ENCODE results near the gene HRNR. TPM values are rescaled to one million over a fixed set of nuclear protein-coding genes. Genes with fewer than 3 reads are reported as not detected.
A peak's percentile ranks its signal among the peaks of the same experiment; 100 is the strongest.

HRNR gene
- total RNA-seq, 1 donor from 2014 or later, result not detected

DNA sequence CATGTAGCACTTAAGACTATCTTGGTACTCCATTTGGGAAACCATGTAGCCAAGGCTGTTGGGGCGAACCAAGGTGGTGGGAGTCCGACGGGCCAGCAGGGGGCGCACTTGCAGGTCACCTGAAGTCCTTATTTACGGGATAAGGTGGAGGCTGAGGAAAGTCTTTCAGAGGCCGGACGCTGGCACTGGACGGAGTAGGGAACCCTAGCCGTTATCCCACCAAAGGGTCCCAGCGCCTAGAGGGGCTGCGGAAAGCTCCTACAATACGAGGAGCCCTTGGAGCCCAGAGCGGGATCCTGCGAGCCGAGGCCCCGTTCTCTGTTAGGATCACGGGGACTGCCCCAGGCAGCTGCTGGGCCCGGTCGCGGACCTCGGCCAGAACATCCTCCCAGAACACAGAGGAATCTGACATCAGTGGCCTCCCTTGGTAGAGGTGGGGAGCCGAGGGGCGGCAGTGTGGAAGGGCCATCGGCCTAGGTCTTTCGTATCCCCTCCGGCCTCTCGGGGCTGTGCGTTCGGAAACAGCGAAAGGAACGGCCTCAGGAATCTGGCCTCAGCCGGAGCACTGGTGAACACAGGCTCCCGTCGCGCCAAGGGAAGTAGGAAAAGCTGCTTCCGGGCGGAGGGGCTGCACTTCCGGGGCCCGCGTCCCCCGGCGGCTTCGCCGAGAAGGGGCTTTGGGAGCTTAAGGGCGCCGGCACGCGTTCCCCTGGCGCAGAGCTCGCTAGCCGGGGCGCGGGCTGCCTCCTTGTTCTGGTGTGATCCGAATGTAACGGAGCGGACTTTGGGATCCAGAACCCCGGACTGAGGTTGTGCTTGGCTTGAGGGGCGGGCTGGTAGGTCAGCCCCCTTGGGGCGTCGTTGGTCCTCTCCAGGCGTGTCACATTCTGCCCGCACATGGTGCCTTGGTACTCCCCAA is 35.1 kb downstream of the HRNR start:
- no peak overlapping the region for H3K4me3 Mint-ChIP-seq (ENCODE audit: unreplicated experiment)
- H3K9me3 Mint-ChIP-seq (ENCODE audit: unreplicated experiment), result no peaks in the 10 kb centered on the region
- DNase-seq (ENCODE audit: low spot score), result peak; percentile 64
- H3K27me3 Mint-ChIP-seq (ENCODE audit: unreplicated experiment), result no peaks in the 10 kb centered on the region
- H3K27ac Mint-ChIP-seq (ENCODE audit: unreplicated experiment), result no peak overlapping the region
- TF ChIP-seq, protein P1, sequence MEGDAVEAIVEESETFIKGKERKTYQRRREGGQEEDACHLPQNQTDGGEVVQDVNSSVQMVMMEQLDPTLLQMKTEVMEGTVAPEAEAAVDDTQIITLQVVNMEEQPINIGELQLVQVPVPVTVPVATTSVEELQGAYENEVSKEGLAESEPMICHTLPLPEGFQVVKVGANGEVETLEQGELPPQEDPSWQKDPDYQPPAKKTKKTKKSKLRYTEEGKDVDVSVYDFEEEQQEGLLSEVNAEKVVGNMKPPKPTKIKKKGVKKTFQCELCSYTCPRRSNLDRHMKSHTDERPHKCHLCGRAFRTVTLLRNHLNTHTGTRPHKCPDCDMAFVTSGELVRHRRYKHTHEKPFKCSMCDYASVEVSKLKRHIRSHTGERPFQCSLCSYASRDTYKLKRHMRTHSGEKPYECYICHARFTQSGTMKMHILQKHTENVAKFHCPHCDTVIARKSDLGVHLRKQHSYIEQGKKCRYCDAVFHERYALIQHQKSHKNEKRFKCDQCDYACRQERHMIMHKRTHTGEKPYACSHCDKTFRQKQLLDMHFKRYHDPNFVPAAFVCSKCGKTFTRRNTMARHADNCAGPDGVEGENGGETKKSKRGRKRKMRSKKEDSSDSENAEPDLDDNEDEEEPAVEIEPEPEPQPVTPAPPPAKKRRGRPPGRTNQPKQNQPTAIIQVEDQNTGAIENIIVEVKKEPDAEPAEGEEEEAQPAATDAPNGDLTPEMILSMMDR (IDR thresholded peaks at IDR 0.05; ENCODE audit: unreplicated experiment), result peak; percentile 88
- H3K36me3 Mint-ChIP-seq (ENCODE audit: low read depth, unreplicated experiment), result no peaks in the 10 kb centered on the region
- no peaks in the 10 kb centered on the region for H3K4me1 Mint-ChIP-seq (ENCODE audit: unreplicated experiment)

DNA sequence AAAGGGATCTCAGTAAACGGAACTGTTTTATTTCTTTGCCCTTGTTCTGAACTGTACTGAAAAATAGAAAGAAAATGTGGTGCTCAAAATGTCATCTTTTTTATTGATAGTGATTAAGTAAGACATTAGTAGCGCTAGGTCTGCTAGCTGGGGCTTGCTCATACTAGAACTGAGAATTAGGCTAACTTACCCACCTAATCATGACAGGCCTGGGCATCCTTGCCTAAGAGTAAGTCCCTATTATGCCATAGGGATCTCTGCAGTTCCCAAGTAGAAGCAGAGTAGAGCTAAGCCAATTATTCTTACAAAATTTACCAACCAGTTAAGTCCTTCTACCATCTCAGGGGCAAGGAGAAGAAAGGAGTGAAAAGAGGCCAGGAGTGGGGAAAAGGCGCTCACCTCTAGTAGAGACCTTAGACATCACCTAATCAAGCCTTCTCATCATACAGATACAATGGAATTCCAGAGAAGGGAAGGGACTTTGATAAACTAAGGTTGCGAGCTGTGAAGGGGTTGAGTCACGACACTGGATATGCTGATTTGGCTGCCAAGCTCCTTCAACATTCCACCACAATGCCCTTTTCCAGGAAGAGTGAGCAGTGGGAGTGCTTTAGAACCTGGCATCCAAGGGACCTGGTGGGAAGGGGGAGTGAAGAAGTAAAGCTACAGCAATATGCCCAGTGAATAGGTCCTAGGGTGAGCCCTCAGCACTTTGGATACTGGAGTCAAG is 37.3 kb downstream of the HRNR start:
- H3K27me3 Mint-ChIP-seq (ENCODE audit: unreplicated experiment), result no peaks in the 10 kb centered on the region
- no peaks in the 10 kb centered on the region for H3K4me1 Mint-ChIP-seq (ENCODE audit: unreplicated experiment)
- TF ChIP-seq, protein P1 (IDR thresholded peaks at IDR 0.05; ENCODE audit: unreplicated experiment), result no peak
- no peaks in the 10 kb centered on the region for H3K36me3 Mint-ChIP-seq (ENCODE audit: low read depth, unreplicated experiment)
- DNase-seq (ENCODE audit: low spot score), result no peak
- no peak overlapping the region for H3K27ac Mint-ChIP-seq (ENCODE audit: unreplicated experiment)
- no peaks in the 10 kb centered on the region for H3K9me3 Mint-ChIP-seq (ENCODE audit: unreplicated experiment)
- H3K4me3 Mint-ChIP-seq (ENCODE audit: unreplicated experiment), result no peak overlapping the region

DNA sequence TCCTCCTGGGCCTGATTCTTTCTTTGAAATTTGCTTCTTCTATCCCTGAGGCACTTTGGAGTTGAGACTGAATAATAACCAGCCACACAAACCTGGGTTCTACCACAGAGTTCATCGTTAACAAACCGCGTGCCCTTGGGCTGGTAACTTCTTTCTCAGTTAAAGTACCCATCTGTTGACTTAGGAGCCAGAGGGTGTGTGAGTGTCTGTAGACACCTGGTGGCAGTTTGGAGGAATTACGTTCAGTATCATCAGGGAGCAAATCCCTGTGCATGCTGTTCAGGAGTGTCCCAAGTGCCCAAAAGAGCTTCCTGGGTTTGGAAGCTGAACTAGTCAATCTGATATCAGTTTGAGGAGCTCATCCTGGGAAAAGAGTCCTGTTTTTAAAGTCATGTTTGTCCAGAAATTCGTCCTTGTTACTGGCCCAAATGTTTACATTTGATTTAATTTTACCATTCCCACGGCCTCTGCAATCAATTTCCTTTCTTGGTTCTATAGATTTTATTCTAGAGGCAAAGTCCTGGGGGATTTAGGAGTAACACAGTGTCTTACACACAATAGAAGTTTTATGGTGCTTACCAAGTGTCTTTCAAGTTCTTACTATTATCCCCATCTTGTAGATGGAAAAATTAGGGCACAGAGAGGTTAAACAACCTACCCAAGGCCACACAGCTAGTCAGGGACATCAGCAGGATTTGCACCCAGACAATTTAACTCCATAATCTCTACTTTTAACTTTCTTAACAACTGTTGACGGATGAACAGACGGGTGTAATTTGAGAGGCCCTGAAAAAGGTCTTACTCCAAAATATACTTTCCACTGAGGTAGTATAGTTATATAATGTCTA is 38.2 kb downstream of the HRNR start:
- Mint-ChIP-seq H3K4me3 (ENCODE audit: unreplicated experiment) (no peak overlapping the region), H3K27me3 (ENCODE audit: unreplicated experiment) (no peaks in the 10 kb centered on the region), H3K36me3 (ENCODE audit: low read depth, unreplicated experiment) (no peaks in the 10 kb centered on the region), H3K4me1 (ENCODE audit: unreplicated experiment) (no peaks in the 10 kb centered on the region), H3K9me3 (ENCODE audit: unreplicated experiment) (no peaks in the 10 kb centered on the region), H3K27ac (ENCODE audit: unreplicated experiment) (no peak overlapping the region)
- TF ChIP-seq, protein P1 (IDR thresholded peaks at IDR 0.05; ENCODE audit: unreplicated experiment), result peak; percentile 87
- peak; percentile 31 for DNase-seq (ENCODE audit: low spot score)

DNA sequence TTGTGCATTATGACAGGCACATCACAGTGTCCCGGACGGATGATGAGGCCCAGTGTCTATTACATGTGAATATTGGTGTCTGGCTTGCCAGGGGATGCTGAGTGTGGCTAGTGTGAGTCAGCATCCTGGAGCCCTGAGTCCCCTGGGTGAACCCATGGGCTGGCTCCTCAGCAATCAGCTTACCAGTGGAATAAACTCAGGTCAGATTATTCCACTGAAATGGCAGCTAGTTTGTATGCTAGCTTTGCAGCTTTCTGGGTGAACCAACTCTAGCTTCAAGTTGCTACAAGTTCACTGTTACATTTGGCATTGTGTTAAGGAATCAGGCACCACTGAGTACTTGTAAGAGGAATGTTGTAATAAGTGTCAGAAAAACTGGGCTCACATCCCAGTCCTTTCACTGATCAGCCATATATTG is 41.0 kb downstream of the HRNR start:
- H3K9me3 Mint-ChIP-seq (ENCODE audit: unreplicated experiment), result no peaks in the 10 kb centered on the region
- DNase-seq (ENCODE audit: low spot score), result no peak
- no peak overlapping the region for H3K27ac Mint-ChIP-seq (ENCODE audit: unreplicated experiment)
- H3K4me1 Mint-ChIP-seq (ENCODE audit: unreplicated experiment), result peaks cover 2% of the 10 kb centered on the region
- no peaks in the 10 kb centered on the region for H3K27me3 Mint-ChIP-seq (ENCODE audit: unreplicated experiment)
- H3K36me3 Mint-ChIP-seq (ENCODE audit: low read depth, unreplicated experiment), result no peaks in the 10 kb centered on the region
- no peak overlapping the region for H3K4me3 Mint-ChIP-seq (ENCODE audit: unreplicated experiment)
- TF ChIP-seq, protein P1 (IDR thresholded peaks at IDR 0.05; ENCODE audit: unreplicated experiment), result no peak

Measured in endothelial cell (in vitro differentiated cells).